Measurements from ENCODE around the gene GET4.
"Not testable (repeated sequence)": the region's sequence is repeated elsewhere in the genome, so short reads cannot be mapped to it uniquely, and the experiment has no call there.

DNA sequence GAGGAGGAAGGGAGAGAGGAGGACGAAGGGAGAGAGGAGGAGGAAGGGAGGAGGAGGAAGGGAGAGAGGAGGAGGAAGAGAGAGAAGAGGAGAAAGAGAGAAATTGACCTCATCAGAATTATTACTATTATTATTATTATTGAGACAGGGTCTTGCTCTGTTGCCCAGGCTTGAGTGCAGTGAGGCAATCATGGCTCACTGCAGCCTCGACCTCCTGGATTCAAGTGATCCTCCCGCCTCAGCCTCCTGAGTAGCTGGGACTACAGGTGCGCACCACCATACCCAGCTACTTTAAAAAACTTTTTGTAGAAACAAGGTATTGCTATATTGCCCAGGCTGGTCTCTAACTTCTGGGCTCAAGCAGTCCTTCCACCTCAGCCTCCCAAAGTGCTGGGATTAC is 67.4 kb downstream of the GET4 start:
- not testable (repeated sequence) for TF ChIP-seq POLR2A (IDR thresholded peaks at IDR 0.05; ENCODE audit: low read length); GATA1 (IDR thresholded peaks at IDR 0.05; ENCODE audit: low read depth, low read length)

All from erythroblast (primary cell).